ENCODE measurements around the gene GDPD4.

GRCh38 chr11:77302752-77303151 is 1.3 kb upstream of the GDPD4 start:
- no peak for TF ChIP-seq MAZ (IDR thresholded peaks at IDR 0.05; ENCODE audit: borderline replicate concordance, low read depth, low read length)
- TF ChIP-seq CTCF (conservative IDR thresholded peaks at IDR 0.05; ENCODE audit: low read depth, low read length), result no peak
- no peak for TF ChIP-seq POLR2A (IDR thresholded peaks at IDR 0.05; ENCODE audit: low read depth, low read length)
- TF ChIP-seq CHD1 (IDR thresholded peaks at IDR 0.05; ENCODE audit: low read depth, low read length), result no peak
- TF ChIP-seq MXI1 (IDR thresholded peaks at IDR 0.05; ENCODE audit: borderline replicate concordance, low read depth, low read length), result no peak
- TF ChIP-seq CEBPB (IDR thresholded peaks at IDR 0.05; ENCODE audit: low read depth, low read length), result no peak
- no peak for TF ChIP-seq RCOR1 (IDR thresholded peaks at IDR 0.05; ENCODE audit: insufficient replicate concordance, low read length)
